Measurements from ENCODE around the gene DEPDC5. TPM values are rescaled to one million over a fixed set of nuclear protein-coding genes. Genes with fewer than 3 reads are reported as not detected.

DEPDC5 gene
- total RNA-seq, 2 donors from 2014 or later: 31.9 to 43.2 TPM

GRCh38 chr22:31954535-31955523 lies 201.0 kb downstream of the DEPDC5 start:
- H3K36me3 ChIP-seq (ENCODE audit: control insufficient read depth, insufficient read depth, low read length): peaks cover 82% of the 10 kb centered on the region
- WGBS, 2 experiments (ENCODE audit: insufficient coverage in 1 of 2, insufficient read length in 1 of 2): 94 to 96% methylated on average over 7 to 11 of the region's 11 CpGs
- Mint-ChIP-seq H3K27me3 (ENCODE audit: insufficient read depth) (no peaks in the 10 kb centered on the region), H3K4me3 (no peak overlapping the region), H3K36me3 (ENCODE audit: low read depth) (peaks cover 58% of the 10 kb centered on the region), H3K9me3 (no peaks in the 10 kb centered on the region), H3K27ac (no peak overlapping the region), H3K4me1 (peaks cover 23% of the 10 kb centered on the region)
- no peak for TF ChIP-seq CTCF (conservative IDR thresholded peaks at IDR 0.05)
- DNase-seq: no peak
- H3K9me3 ChIP-seq (ENCODE audit: control insufficient read depth, low read length): no peaks in the 10 kb centered on the region
- H3K9ac ChIP-seq (ENCODE audit: extremely low read depth, low read length, poor library complexity, severe bottlenecking): no peak overlapping the region
- peaks cover 3% of the 10 kb centered on the region for H3K4me1 ChIP-seq (ENCODE audit: control insufficient read depth, insufficient read depth, low read length)
- H3K27ac ChIP-seq (ENCODE audit: low read depth, low read length): no peak overlapping the region
- H3K27me3 ChIP-seq (ENCODE audit: control insufficient read depth, insufficient read depth, low read length, poor library complexity, severe bottlenecking): no peaks in the 10 kb centered on the region
- no peak overlapping the region for H3K4me3 ChIP-seq (ENCODE audit: low read length)

GRCh38 chr22:31956360-31956759 lies 202.5 kb downstream of the DEPDC5 start:
- H3K27me3 Mint-ChIP-seq (ENCODE audit: insufficient read depth): no peaks in the 10 kb centered on the region
- Histone ChIP-seq H3K4me3 (ENCODE audit: low read length) (no peak overlapping the region), H3K9me3 (ENCODE audit: control insufficient read depth, low read length) (no peaks in the 10 kb centered on the region), H3K27me3 (ENCODE audit: control insufficient read depth, insufficient read depth, low read length, poor library complexity, severe bottlenecking) (no peaks in the 10 kb centered on the region), H3K36me3 (ENCODE audit: control insufficient read depth, insufficient read depth, low read length) (peaks cover 66% of the 10 kb centered on the region), H3K27ac (ENCODE audit: low read depth, low read length) (no peak overlapping the region), H3K4me1 (ENCODE audit: control insufficient read depth, insufficient read depth, low read length) (peaks cover 4% of the 10 kb centered on the region), H3K9ac (ENCODE audit: extremely low read depth, low read length, poor library complexity, severe bottlenecking) (no peak overlapping the region)
- H3K9me3 Mint-ChIP-seq: no peaks in the 10 kb centered on the region
- H3K27ac Mint-ChIP-seq: no peak overlapping the region
- H3K4me3 Mint-ChIP-seq: no peak overlapping the region
- WGBS, 2 experiments (ENCODE audit: insufficient coverage in 1 of 2, insufficient read length in 1 of 2): 92 to 94% methylated on average over 11 to 12 of the region's 12 CpGs
- H3K36me3 Mint-ChIP-seq (ENCODE audit: low read depth): peaks cover 45% of the 10 kb centered on the region
- no peak for TF ChIP-seq CTCF (conservative IDR thresholded peaks at IDR 0.05)
- DNase-seq: no peak
- peaks cover 24% of the 10 kb centered on the region for H3K4me1 Mint-ChIP-seq

Other genes starting within 250 kb of the DEPDC5 start
- 10 to 100 TPM; 39.1 to 43.4 TPM for gene PISD, start 91.8 kb upstream of the DEPDC5 start, total RNA-seq
- 100 to 1,000 TPM; 105 to 131 TPM for gene PRR14L, start 3.9 kb upstream of the DEPDC5 start, total RNA-seq
- gene YWHAH, start 190.5 kb downstream of the DEPDC5 start, total RNA-seq: 100 to 1,000 TPM; 162 to 193 TPM